AG20443 (cell line): ENCODE measurements around the gene ZNF436.
A peak's percentile ranks its signal among the peaks of the same experiment; 100 is the strongest.
"Not testable (repeated sequence)": the region's sequence is repeated elsewhere in the genome, so short reads cannot be mapped to it uniquely, and the experiment has no call there.

Source experiments
- DNase-seq: peaks from one replicate; pipeline ENCODE4 v3.0.0; 2012; ENCODE audit warnings: low spot score, mixed read lengths

The ZNF436 gene

DNA sequence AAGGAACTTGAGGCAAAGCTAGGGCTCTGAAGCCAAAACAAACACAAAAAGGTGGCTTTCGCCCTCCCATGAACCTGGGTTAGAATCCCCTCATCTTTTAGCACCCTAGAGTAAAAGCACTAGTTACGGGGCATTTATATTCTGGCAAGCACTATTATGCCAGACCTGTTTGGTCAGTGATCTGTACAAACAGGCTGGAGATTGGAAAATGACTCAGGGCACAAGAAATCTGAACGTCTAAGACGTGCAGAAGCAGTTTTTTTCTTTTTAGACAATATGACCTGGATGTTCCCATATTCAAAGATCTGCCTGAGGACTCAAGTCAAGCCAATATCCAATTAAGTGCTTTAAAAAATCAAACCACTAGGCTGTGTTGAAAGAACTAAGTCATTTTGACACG, 3.0 kb downstream of the ZNF436 start:
- no peak for DNase-seq

GRCh38 chr1:23366146-23366545, 3.5 kb downstream of the ZNF436 start:
- DNase-seq, result no peak

DNA sequence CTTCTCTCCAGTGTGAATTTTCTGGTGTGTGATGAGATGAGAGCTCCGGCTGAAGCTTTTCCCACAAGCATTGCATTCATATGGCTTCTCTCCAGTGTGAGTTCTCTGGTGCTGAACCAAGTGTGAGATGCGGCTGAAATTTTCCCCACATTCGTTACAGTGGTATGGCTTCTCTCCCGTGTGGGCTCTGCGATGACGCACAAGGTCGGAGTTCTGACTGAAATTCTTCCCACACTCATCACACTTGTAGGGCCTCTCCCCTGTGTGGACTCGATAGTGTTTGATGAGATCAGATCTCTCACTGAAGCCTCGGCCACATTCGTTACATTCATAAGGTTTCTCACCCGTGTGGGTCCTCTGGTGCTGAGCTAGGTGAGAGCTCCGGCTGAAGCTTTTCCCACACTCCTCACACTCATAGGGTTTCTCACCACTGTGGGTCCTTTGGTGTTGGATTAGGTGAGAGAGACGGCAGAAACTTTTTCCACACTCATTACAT, 7.4 kb downstream of the ZNF436 start:
- no peak for DNase-seq

GRCh38 chr1:23358310-23358875, 11.2 kb downstream of the ZNF436 start:
- DNase-seq, result no peak

- no peak for DNase-seq
These were observed 12.3 kb downstream of the ZNF436 start for GRCh38 chr1:23357138-23357908.

GRCh38 chr1:23356471-23357137, 13.0 kb downstream of the ZNF436 start:
- no peak for DNase-seq

- DNase-seq, result no peak
These were observed 15.4 kb downstream of the ZNF436 start for GRCh38 chr1:23354245-23354644.

DNA sequence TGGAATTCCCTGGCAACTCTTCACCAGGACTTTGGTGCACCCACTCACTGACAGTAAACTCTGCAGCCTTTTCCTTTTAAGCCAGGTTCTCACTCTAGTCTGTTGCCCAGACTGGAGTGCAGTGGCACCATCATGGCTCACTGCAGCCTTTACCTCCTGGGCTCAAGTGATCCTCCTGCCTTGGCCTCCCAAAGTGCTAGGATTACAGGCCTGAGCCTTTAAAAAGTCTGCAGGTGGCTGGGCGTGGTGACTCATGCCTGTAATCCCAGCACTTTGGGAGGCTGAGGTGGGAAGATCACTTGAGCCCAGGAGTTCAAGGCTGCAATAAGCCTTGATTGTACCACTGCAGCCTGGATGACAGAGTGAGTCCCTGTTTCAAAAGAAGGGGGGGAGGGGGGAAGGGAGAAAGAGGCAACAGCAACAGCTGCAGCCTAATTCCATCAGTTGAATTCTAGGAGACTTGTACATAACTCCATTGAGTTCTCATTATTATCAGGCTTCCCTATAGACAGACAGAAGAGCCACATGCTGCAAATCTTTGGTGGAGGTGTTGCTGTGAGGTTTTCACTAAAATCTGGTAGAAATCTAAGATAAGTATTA, 17.4 kb downstream of the ZNF436 start:
- no peak for DNase-seq

- DNase-seq, result no peak
These were observed 23.7 kb downstream of the ZNF436 start for GRCh38 chr1:23345920-23346319.

DNA sequence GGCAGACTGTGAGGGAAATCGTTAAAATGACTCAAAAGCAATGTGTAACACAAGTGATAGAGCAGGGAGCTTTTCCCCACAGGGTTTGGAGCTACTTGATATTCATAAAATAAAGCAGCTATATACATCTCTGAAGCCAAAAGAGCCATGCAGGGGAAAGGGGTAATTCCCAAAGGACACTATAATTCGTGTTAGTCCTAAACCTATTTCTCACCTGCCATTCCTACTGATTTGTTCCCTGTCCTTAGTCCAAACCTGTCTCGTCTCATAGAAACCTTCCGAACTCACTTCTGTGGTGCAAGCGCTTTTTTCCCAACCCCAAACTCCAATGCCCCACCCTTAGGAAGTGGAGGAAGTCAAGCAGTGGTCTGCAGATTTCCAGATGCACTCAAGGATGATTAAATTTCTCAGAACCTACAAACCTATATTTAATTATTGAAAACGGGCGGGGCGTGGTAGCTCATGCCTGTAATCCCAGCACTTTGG, 24.6 kb downstream of the ZNF436 start:
- no peak for DNase-seq

DNA sequence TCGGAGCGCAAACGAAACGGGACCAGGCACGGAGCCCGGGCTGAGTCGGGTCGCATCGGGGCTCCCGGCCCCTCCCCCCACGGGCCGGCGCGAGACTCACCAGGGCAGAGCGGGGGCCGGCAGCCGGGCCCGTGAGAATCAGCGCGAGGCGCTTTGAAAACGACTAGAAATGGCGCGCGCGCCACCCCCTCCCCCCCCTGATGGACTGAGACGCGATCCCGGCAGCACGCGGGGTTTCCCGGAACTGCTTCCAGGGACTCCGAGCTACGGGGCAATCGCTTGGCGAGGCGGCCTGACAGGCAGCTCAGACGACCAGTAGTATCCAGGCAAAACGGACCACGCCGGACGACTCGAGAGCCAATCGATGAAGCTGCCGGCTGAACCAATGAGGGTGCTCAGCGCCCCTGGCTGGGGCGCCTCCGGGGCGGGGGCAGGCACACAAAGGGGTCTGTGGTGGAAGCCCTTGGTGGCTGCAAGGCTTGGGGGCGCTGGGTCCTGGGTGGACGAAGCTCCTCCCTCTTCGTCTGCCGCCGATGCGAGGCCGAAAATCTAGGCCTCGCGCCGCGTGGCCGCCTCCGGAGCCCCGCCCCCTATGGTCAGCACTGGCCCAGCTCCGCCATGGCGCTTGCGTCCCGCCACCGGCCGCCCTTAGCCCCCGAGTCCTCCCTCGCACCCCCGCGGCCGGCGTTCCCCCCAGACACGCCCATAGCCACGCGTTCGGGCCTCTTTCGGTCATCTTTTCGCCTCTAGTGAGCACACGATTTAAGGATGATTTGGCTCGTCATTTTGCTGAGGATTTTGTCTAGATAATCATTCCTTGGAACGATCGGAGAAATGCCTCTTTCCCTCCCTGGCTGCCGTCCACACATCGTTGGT, 25.3 kb downstream of the ZNF436 start, which contains the start of gene HNRNPR:
Gene HNRNPR (minus strand): TSS at position 174 of the 876 bp plus-strand sequence. CDS start 3,276 bp downstream, outside the sequence.
- peak; percentile 98 for DNase-seq

GRCh38 chr1:23343221-23344110, 26.2 kb downstream of the ZNF436 start:
- peak; percentile 29 for DNase-seq

DNA sequence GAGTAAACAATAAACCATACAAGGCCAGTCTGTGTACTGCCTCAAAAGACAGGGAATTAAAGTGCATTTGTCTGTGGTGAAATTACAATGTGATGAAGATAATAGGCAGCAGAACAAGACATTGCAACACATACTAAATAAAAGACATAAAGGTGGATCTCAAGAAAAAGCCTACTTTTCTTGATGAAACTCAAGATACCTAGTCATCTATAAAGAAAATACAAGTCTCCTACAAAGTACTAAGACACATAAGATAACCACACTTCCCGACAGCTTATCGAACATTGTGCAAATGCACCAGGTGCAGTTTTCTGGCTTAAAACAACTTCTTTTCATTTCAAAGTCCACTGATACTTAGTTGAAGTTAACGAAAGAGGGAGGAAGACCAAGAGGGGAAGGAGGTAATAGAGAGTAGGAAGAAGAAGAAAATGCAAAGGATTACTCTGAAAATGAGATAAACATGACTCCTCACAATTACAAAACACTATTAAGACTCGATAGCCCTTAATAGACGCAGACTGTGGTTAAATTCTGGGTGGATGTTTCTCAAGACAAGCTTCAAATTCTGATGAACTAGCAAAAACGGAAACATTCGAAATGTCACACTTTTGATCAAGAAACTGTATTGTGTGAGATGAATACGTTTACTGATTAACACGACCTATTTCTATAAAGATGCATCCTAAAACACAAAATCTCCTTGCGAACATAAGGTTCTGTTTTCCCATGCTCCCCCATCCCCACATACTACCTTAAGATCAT, 27.5 kb downstream of the ZNF436 start:
- no peak for DNase-seq

DNA sequence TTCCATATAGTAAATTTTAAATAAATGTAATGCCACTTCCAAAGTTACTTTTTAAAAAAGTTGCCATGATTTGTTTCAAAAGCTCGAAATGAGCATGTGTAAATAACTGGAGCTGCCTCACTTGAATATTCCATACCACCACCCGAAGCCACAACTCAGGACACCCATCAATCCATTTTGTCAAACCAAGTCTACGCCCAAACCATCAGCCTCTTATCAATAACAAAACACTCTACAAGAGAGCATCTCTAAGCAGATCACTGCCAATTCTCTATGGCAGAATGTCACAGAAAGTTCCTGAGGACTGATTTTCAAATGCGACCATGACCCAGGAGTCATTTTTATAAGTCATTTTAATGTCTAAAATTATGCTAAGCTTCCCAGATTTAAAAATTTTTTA, 30.0 kb downstream of the ZNF436 start:
- DNase-seq, result no peak

- no peak for DNase-seq
These were observed 31.8 kb downstream of the ZNF436 start for GRCh38 chr1:23337869-23338268.

GRCh38 chr1:23331713-23332112, 37.9 kb downstream of the ZNF436 start:
- DNase-seq, result no peak

- DNase-seq, result no peak
These were observed 38.8 kb downstream of the ZNF436 start for GRCh38 chr1:23330846-23331245.

DNA sequence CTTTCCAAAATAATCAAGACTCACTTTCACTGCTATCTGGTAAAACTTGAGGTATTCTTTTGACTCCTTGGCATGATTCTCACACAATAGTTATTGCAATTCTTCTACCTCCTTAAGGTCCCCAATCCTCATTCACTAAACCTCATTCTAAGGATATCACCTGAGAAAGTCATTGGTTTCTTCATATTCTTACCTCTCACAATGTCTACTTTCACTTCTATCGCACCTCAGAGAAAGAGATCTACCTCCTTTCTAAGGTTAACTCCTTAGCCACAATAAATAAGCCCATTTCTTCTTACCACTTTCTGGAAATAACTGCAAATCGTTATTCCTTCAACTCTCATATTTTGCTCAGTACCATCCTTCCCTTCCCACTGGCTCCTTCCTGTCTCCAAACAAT, 44.2 kb downstream of the ZNF436 start:
- DNase-seq, result no peak

- DNase-seq, result no peak
These were observed 46.9 kb downstream of the ZNF436 start for GRCh38 chr1:23322770-23323169.

GRCh38 chr1:23310280-23310679, 59.4 kb downstream of the ZNF436 start:
- DNase-seq, result not testable (repeated sequence)
